Endodermal cell (in vitro differentiated cells): ENCODE measurements around the gene CLSTN2. TPM values are rescaled to one million over a fixed set of nuclear protein-coding genes. Genes with fewer than 3 reads are reported as not detected.

Experiments
- DNase-seq: peaks from one replicate; pipeline ENCODE4 v3.0.0-alpha.2; 2017
- H3K27ac ChIP-seq: 2 replicates; pipeline ENCODE4 v1.5.1; 2013; ENCODE audit warnings: mild to moderate bottlenecking, low read depth, low read length, moderate library complexity
- H3K27me3 ChIP-seq: 2 replicates; pipeline ENCODE4 v1.6.1; 2013; ENCODE audit warnings: mild to moderate bottlenecking, low read length, moderate library complexity; ENCODE audit not compliant: insufficient read depth, control insufficient read depth, poor library complexity, severe bottlenecking
- H3K36me3 ChIP-seq: 2 replicates; pipeline ENCODE4 v1.7.0; 2013; ENCODE audit warnings: mild to moderate bottlenecking, low read length, moderate library complexity; ENCODE audit not compliant: control insufficient read depth, insufficient read depth
- H3K4me1 ChIP-seq: one replicate; pipeline ENCODE4 v1.7.0; 2013; ENCODE audit warnings: low read length; ENCODE audit not compliant: control insufficient read depth, insufficient read depth
- H3K4me3 ChIP-seq: 2 replicates; pipeline ENCODE4 v1.5.1; 2013; ENCODE audit warnings: mild to moderate bottlenecking, low read length, moderate library complexity
- H3K9ac ChIP-seq: 2 replicates; pipeline ENCODE4 v1.6.1; 2013; ENCODE audit warnings: mild to moderate bottlenecking, low read length, moderate library complexity; ENCODE audit not compliant: poor library complexity, severe bottlenecking; ENCODE audit errors: extremely low read depth
- H3K9me3 ChIP-seq: 2 replicates; pipeline ENCODE4 v1.6.1; 2013; ENCODE audit warnings: mild to moderate bottlenecking, low read length, moderate library complexity; ENCODE audit not compliant: control insufficient read depth
- H3K27ac Mint-ChIP-seq: 2 replicates; pipeline ENCODE4 v1.8.0; 2020; ENCODE audit warnings: mixed read lengths
- H3K27me3 Mint-ChIP-seq: 2 replicates; pipeline ENCODE4 v1.8.0; 2021; ENCODE audit warnings: mild to moderate bottlenecking, mixed read lengths; ENCODE audit not compliant: insufficient read depth
- H3K36me3 Mint-ChIP-seq: 2 replicates; pipeline ENCODE4 v1.8.0; 2020; ENCODE audit warnings: low read depth, mixed read lengths
- H3K4me1 Mint-ChIP-seq: 2 replicates; pipeline ENCODE4 v1.8.0; 2020; ENCODE audit warnings: mixed read lengths
- H3K4me3 Mint-ChIP-seq: 2 replicates; pipeline ENCODE4 v1.8.0; 2020; ENCODE audit warnings: mild to moderate bottlenecking, moderate library complexity, mixed read lengths
- H3K9me3 Mint-ChIP-seq: 2 replicates; pipeline ENCODE4 v1.8.0; 2020; ENCODE audit warnings: mild to moderate bottlenecking, mixed read lengths
- WGBS, 2 experiments: methylation state at CpG; one replicate each; pipeline versions ENCODE4 v1.1.5 to v1.1.7; 2013; ENCODE audit warnings: missing lambda C conversion rate in 2 of 2, mixed read lengths in 1 of 2; ENCODE audit not compliant: insufficient coverage in 1 of 2, insufficient read length in 1 of 2; 5-methylcytosine and 5-hydroxymethylcytosine counted together
- total RNA-seq, 2 donors: library from RNA; stranded (reverse); fragmentation: NEBNext Ultra II Directional in 1 of 2; extraction: Animal tissue kit (Norgen Biotek cat#: 25700) in 1 of 2; gene quantifications; 2 replicates in 1 of 2; 3 replicates in 1 of 2; pipeline ENCODE4 v1.2.1, GENCODE V29; 2021
- TF ChIP-seq, protein P1 (sequence below): fragments of 200-600 bp; sonication (generic); conservative IDR thresholded peaks from 2 replicates; pipeline ENCODE4 v1.5.0; 2021; ENCODE audit warnings: antibody characterized with exemption, mild to moderate bottlenecking

The CLSTN2 gene
- total RNA-seq, 2 donors from 2014 or later: 0.13 to 0.42 TPM

DNA sequence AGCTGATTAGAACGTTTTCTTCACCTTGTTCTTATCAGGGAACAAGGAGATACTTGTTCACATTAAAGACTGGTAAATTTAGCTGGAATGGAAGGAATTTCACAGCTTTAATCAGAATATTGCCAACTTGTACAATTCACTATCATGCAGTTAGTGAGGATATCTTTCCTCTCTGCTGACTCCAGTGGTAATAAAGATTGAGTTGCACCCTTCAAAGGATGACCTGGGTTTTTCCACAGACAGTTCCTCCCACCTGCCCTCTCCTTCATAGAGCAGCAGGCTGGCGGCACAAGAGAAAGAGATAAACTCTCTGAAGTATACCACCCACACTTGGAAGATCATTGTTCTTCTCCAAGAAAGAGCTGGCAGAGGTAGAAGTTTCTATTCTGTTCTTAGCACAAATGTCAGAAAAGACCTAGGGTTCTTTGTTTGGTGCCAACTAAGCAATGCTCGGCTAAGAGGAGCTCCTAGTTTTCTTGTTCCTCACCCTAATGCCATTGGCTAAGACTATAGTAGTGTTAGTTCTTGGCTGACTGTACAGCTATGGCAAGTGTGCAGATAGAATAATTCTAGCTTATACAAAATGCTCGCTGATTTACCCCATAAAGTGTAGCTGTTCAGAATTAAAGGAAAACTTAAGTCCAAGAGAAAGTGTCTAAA, 169.1 kb downstream of the CLSTN2 start:
- 92% methylated on average over 4 of the region's 4 CpGs for WGBS, 2 experiments
- H3K27me3 Mint-ChIP-seq: peaks cover 10% of the 10 kb centered on the region

DNA sequence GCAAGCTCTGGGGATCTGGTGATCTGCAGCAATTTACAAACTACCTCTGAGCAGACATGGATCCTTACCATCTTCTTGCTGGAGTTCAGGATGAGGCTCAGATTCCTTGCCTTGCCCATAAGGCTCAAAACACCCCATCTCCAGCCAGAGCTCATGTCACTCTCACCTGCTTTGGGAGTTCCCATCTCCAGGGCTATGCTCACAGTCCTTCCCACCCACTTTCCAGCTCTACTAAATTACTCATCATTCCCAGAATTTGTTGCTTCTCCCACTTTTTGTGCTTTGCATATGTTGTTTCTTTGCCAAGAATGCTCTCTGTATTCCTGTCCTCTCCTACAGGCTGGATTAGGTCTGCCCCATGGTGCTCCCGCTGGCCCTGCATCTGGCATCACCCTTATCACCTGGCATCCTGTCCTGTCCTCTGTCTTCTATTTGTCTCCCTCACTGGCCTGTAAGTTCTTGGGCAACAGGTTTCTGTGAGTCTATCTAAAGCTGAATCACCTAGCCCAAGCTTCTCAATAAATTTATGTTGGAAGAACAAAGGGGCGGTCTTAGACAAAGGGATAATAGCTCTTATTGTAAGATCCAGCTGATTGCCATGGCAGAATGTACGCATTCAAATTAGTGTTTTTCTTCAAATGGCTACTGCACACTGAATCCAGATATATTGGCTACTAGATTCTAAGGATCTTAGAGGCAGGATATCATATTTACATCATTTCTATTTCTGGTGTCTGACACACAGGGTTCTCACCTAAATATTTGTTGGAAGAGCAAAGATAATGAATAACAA, 179.2 kb downstream of the CLSTN2 start:
- H3K27ac ChIP-seq: peak overlapping the region; percentile 14
- Mint-ChIP-seq H3K27ac (no peak overlapping the region), H3K9me3 (no peaks in the 10 kb centered on the region), H3K27me3 (peaks cover 5% of the 10 kb centered on the region), H3K4me1 (peaks cover 2% of the 10 kb centered on the region), H3K4me3 (no peak overlapping the region), H3K36me3 (no peaks in the 10 kb centered on the region)
- H3K36me3 ChIP-seq: no peaks in the 10 kb centered on the region
- no peak overlapping the region for H3K9ac ChIP-seq
- H3K9me3 ChIP-seq: no peaks in the 10 kb centered on the region
- no peak overlapping the region for H3K4me3 ChIP-seq
- TF ChIP-seq, protein P1, sequence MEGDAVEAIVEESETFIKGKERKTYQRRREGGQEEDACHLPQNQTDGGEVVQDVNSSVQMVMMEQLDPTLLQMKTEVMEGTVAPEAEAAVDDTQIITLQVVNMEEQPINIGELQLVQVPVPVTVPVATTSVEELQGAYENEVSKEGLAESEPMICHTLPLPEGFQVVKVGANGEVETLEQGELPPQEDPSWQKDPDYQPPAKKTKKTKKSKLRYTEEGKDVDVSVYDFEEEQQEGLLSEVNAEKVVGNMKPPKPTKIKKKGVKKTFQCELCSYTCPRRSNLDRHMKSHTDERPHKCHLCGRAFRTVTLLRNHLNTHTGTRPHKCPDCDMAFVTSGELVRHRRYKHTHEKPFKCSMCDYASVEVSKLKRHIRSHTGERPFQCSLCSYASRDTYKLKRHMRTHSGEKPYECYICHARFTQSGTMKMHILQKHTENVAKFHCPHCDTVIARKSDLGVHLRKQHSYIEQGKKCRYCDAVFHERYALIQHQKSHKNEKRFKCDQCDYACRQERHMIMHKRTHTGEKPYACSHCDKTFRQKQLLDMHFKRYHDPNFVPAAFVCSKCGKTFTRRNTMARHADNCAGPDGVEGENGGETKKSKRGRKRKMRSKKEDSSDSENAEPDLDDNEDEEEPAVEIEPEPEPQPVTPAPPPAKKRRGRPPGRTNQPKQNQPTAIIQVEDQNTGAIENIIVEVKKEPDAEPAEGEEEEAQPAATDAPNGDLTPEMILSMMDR: no peak
- peaks cover 5% of the 10 kb centered on the region for H3K4me1 ChIP-seq
- DNase-seq: no peak
- H3K27me3 ChIP-seq: no peaks in the 10 kb centered on the region
- 93 to 96% methylated on average over 3 of the region's 3 CpGs for WGBS, 2 experiments

More for the DNA sequence above, 169.1 kb downstream of the CLSTN2 start:
- Mint-ChIP-seq H3K27ac (no peak overlapping the region), H3K9me3 (no peaks in the 10 kb centered on the region), H3K4me3 (no peak overlapping the region), H3K4me1 (no peaks in the 10 kb centered on the region), H3K36me3 (no peaks in the 10 kb centered on the region)
- H3K27ac ChIP-seq: no peak overlapping the region
- no peaks in the 10 kb centered on the region for H3K4me1 ChIP-seq
- H3K9me3 ChIP-seq: no peaks in the 10 kb centered on the region
- DNase-seq: no peak
- no peak overlapping the region for H3K9ac ChIP-seq
- H3K27me3 ChIP-seq: no peaks in the 10 kb centered on the region
- no peak overlapping the region for H3K4me3 ChIP-seq
- TF ChIP-seq, protein P1: no peak
- no peaks in the 10 kb centered on the region for H3K36me3 ChIP-seq

DNA sequence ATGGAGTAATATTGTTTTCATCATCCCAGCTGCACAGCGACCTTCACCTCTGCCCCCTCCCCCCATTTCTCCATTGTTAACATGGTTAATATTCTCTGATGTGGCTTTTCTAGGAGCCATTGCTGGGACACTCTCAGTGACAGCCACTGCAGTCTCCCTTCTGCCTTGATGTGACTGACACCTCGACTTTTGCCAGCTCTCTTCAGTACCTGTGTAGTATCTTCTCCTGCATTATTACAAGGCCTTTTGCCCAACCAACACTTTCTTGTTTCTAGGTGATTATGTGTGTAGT, 179.8 kb downstream of the CLSTN2 start:
- Mint-ChIP-seq H3K27me3 (peaks cover 5% of the 10 kb centered on the region), H3K4me1 (peaks cover 2% of the 10 kb centered on the region), H3K9me3 (no peaks in the 10 kb centered on the region), H3K4me3 (no peak overlapping the region), H3K27ac (no peak overlapping the region), H3K36me3 (no peaks in the 10 kb centered on the region)
- TF ChIP-seq, protein P1: no peak
- Histone ChIP-seq H3K4me3 (no peak overlapping the region), H3K27ac (peak overlapping the region; percentile 65), H3K36me3 (no peaks in the 10 kb centered on the region), H3K9me3 (no peaks in the 10 kb centered on the region), H3K4me1 (peaks cover 5% of the 10 kb centered on the region), H3K27me3 (no peaks in the 10 kb centered on the region), H3K9ac (no peak overlapping the region)
- no peak for DNase-seq
- WGBS, 2 experiments: 84% methylated on average over 2 of the region's 2 CpGs; no CpG with 5 or more reads in 1 of the 2 experiments
